Endometrium (tissue), 2 donors: ENCODE measurements around the gene LIN9.
"Not testable (repeated sequence)": the region's sequence is repeated elsewhere in the genome, so short reads cannot be mapped to it uniquely, and the experiment has no call there.

ENCODE experiments used
- FAIRE-seq: peaks from 2 replicates; lab custom pipeline; 2012; peaks lifted over from hg19 to GRCh38; lab: Jason Lieb, UNC
- donor health status: control.
- donor health status: control.

Gene LIN9

DNA sequence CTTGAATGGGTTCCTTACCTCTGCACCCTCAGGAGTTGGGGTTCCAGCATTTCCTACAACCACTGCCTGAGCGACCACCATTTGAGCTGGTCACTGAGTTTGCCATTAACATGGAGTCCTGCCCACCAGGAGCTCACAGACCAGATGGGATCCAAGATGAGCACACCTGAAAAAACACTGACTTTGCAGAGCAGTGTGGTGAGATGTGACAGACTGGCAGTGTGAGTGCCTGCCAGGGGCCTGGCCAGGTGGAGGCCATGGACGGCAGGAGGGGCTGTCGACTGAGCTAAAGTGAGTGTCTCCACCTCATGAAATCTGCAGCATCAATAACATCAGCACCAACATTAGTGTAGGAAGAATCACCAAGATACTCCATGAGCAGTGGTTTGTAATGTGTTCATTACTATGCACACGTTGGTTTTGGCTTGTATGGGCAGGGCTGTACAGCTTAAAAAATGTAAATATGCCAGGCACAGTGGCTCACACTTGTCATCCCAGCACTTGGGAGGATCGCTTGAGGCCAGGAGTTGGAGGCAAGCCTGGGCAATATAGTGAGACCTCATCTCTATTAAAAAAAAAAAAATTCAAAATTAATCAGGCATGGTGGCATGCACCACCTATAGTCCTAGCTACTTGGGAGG is 97.7 kb downstream of the LIN9 start:
- FAIRE-seq, result no peak

DNA sequence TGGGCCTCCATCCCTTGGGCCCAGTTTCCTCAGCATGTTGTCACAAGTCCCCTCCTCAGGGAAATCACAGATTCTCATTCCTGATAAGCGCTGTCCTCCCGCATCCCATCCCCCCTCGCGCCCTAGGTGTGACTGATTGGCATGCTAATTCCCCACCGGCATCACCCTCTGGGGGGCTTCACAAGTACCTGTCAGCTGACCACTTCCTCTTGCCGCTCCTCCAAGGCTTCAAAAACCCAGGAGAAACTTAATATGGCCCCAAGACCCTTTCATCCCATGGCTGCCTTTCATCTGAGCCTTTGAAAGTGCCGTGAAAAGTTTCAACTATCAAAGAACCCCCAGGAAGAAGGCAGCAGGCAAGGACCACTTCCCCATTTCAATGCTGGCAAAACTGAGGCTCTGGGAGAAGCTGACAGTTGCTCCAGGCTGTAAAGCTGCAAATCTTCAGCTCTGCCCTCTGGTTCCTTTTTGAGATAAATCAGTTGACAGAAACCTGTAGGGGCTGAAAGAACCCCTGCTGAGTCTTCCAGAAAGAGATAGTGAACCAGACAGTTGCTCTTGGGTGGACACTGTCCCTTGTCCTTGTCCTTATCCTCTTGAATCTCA is 98.3 kb downstream of the LIN9 start:
- no peak for FAIRE-seq

DNA sequence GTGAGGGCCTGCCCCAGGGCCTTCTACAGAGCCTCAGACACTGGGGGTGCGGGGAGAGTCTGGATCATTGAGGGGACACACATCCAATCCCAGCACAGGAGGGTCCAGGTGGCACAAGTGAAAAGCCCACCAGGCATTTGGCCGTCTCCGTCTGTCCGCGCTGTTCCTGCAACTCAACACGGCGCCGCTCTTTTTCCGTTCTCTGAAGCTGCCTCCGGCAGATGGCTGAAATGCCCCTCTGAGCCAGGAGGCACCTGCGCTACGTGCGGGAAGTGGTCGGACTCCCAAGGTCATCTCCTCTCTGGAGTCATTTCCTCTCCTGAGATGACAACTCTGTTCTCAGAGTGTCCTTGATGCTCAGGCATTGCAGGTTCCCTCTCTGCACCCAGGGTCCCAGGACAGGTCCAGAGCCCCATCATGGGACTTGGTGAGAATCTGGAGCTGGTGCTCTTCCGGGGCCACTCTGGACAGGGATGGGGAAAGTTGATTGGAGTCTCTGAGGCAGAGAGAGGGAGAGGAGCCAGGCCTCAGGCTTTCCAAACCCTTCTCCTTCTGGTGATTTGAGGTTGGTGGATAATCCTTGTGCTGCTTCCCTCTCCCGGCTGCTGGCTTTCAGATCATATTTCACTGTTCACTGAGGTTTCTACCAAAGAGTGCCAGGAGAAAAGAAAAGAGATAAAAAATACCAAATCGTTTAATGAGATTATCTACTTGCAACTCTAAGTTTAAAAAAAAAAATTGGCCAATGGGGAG is 99.5 kb downstream of the LIN9 start:
- no peak for FAIRE-seq

DNA sequence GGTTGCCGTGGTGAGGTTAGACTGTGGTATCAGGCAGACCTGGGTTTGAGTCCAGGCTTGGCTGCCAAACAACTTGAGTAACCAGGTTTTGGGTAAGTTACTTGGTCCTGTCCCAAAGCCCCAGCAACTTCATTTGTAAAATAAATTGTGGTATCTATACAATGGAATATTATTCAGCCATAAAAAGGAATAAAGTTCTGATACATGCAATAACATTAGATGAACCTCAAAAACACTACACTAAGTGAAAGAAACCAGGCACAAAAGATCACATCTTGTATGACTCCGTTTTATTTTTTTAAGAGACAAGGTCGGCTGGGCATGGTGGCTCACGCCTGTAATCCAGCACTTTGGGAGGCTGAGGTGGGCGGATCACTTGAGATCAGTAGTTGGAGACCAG is 101.9 kb downstream of the LIN9 start:
- FAIRE-seq, result no peak

GRCh38 chr1:226204198-226204597 is 104.8 kb downstream of the LIN9 start:
- no peak for FAIRE-seq

- no peak for FAIRE-seq
Observed at GRCh38 chr1:226203655-226204054, 105.3 kb downstream of the LIN9 start.

- FAIRE-seq, result no peak
Observed at GRCh38 chr1:226203240-226203639, 105.7 kb downstream of the LIN9 start.

DNA sequence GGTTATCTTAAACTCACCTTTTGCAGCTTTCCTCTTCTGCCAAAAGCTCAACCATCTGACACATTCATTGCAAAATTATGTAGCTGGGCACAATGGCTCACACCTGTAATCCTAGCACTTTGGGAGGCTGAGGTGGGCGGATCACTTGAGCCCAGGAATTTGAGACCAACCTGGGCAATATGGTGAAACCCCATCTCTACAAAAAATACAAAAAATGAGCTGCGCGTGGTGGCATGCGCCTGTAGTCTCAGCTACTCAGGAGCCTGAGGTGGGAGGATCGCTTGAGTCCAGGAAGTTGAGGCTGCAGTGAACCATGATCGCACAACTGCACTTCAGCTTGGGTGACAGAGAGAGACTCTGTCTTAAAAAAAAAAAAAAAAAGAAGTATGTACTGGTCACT is 106.3 kb downstream of the LIN9 start:
- FAIRE-seq, result not testable (repeated sequence)

DNA sequence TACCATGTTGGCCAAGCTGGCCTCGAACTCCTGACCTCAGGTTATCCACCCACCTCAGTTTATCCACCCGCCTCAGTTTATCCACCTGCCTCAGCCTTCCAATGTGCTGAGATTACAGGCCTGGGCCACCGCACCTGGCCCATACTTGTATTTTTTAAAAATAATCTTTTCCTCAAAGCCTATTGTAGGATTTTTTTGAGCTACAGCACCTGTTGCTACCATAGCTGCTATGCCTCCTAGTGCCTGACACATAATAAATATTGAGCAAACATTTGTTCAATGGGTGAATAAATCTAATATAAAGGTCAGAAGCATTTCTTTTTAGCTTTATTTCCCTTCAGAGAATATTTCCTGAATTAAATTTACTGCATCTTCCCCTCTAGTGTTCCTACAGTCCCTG is 106.7 kb downstream of the LIN9 start:
- no peak for FAIRE-seq

DNA sequence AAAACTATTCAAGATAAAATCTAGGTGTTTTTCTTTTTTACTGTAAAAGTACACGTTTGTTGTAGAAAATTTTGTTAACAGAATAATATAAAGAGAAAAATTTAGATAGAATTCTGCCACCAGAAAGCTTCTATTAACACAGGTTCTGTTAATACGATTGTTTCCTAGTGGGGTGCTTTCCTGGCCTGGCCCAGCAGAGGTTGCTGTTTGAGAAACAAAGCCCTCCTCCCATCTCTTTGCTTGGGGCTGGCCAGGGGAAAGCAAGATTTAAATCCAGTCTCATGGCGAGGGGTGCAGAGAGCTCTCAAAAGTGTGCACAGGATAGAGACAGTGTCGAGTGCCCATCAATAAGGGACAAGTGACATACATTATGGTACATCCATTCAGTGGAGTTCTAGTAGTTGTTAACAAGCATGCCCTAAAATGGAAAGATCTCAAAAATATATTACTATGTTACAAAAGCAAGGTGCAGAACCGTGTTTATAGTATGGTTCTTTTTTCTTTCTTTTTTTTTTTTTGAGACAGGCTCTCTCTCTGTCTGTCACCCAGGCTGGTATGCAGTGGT is 107.9 kb downstream of the LIN9 start:
- FAIRE-seq, result no peak

DNA sequence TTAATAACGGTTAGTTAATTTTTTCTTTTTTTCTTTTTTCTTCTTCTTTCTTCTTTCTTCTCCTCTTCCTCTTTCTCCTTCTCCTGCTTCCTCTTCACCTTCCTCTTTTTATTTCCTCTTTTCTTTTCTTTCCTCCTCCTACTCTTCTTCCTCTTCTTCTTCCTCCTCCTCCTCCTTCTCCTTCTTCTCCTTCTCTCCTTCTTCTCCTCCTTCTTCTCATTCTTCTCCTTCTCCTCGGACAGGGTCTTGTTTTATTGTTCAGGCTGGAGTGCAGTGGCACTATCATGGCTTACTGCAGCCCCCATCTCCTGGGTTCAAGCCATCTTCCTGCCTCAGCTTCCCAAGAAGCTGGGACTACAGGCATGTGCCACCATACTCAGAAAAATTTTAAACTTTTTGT is 109.0 kb downstream of the LIN9 start:
- FAIRE-seq, result no peak

DNA sequence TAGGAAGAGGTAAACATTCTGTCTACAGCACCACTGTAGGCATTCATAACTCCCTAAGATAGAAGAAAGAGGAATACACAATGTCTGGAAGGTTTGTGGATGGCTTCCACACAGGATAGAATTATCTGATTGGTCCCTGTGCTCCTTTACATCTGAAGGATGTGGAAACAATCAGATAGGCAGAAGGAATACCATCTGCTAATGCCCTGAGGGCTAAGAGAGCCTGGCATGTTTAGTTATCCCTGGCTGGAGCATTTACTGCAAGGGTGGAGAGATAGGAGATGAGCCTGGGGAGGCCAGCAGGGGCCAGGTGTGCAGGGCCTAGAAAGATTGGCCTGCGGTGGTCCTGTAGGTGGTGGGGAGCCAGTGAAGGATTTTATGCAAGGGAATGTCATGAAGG is 113.8 kb downstream of the LIN9 start:
- FAIRE-seq, result no peak

GRCh38 chr1:226187380-226187779 is 121.6 kb downstream of the LIN9 start:
- no peak for FAIRE-seq

- no peak for FAIRE-seq
Observed at GRCh38 chr1:226187019-226187322, 122.0 kb downstream of the LIN9 start.

GRCh38 chr1:226186124-226187018 is 122.6 kb downstream of the LIN9 start, which contains the start of gene ACBD3:
ACBD3 (minus strand) TSS chr1:226186741; CDS start chr1:226186675, 66 bp downstream.
- no peak for FAIRE-seq

- FAIRE-seq, result no peak
Observed at GRCh38 chr1:226185141-226186036, 123.6 kb downstream of the LIN9 start.

DNA sequence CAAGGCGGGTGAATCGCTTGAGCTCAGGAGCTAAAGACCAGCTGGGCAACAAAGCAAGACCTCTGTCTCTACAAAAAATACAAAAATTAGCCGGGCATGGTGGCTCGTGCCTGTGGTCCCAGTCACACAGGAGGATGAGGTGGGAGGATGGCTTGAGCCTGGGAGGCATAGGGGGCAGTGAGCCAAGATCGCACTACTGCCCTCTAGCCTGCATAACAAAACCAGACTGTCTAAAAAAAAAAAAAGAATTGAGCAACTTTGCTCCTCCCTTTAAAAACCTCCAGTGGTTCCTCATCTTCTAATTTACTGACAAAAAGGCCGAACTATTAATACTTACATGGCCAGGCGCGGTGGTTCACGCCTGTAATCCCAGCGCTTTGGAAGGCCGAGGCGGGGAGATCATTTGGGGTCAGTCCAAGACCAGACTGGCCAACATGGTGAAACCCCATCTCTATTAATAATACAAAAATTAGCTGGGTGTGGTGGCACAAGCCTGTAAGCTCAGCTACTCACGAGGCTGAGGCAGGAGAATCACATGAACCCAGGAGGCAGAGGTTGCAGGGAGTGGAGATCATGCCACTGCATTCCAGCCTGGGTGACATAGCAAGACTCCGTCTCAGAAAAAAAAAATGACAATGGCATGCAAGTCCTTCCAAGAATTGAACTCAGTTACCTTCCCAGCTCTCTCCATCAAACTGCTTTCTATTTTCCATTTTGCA is 126.8 kb downstream of the LIN9 start:
- no peak for FAIRE-seq
